NCI-H1417 treated with DMSO at 0.1 percent for 48 hours (cell line): ENCODE measurements around the gene MYO1H.

Experiments
- DNase-seq: peaks from one replicate; lab custom pipeline; 2025; lab: John Stamatoyannopoulos, UW

Gene MYO1H

GRCh38 chr12:109494348-109494881, 146.7 kb downstream of the MYO1H start:
- no peak for DNase-seq

GRCh38 chr12:109495012-109495411, 147.3 kb downstream of the MYO1H start:
- no peak for DNase-seq

GRCh38 chr12:109496306-109496705, 148.6 kb downstream of the MYO1H start:
- no peak for DNase-seq

- no peak for DNase-seq
Measured at GRCh38 chr12:109497675-109498074, 150.0 kb downstream of the MYO1H start.
